Measurements from ENCODE around the gene ETFA. TPM values are rescaled to one million over a fixed set of nuclear protein-coding genes. Genes with fewer than 3 reads are reported as not detected.

The ETFA gene
- total RNA-seq, 4 donors from 2014 or later = 90.9 to 233 (median 99.9) TPM

DNA sequence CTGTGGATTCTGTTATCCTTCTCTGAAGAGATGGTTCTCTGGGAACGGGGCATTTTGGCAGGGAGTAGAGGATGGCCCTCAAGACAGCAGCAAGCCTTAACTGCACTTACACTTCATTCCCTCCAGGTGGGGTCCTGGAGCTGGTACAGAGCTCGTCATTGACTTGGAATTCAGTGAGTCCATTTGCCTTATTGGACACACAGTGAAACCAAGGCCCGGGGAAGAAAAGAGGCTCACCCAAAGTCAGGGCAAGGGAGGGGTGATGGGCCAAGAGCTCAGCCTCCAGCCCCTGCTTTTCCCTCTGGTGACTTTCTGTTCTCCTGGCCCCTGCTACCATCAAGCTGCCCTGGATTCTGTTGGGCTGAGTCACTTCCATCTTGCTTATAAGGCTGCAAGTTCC lies 125.6 kb downstream of the ETFA start:
- no peaks in the 10 kb centered on the region for H3K27me3 ChIP-seq

DNA sequence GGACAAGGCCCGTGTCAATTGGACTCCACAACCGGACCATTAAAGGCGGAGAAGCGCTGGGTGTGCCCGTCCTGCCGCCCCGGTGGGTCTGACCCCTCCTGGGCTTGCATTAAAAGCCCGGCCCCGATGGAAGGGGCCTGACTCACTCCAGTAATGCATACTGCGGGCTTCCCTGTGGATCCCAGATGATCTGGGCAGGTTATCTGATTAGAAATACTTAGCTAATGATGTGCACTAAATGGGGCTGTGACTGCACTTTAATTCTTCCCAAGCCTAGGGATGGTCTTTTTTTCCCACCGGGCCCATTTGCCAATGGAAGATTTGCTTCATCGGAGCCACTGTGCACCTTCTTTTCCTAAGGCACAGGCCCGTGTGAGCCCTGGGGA lies 126.6 kb downstream of the ETFA start:
- H3K27ac ChIP-seq = no peak overlapping the region
- H3K9me3 ChIP-seq = no peaks in the 10 kb centered on the region
- TF ChIP-seq, protein P1, sequence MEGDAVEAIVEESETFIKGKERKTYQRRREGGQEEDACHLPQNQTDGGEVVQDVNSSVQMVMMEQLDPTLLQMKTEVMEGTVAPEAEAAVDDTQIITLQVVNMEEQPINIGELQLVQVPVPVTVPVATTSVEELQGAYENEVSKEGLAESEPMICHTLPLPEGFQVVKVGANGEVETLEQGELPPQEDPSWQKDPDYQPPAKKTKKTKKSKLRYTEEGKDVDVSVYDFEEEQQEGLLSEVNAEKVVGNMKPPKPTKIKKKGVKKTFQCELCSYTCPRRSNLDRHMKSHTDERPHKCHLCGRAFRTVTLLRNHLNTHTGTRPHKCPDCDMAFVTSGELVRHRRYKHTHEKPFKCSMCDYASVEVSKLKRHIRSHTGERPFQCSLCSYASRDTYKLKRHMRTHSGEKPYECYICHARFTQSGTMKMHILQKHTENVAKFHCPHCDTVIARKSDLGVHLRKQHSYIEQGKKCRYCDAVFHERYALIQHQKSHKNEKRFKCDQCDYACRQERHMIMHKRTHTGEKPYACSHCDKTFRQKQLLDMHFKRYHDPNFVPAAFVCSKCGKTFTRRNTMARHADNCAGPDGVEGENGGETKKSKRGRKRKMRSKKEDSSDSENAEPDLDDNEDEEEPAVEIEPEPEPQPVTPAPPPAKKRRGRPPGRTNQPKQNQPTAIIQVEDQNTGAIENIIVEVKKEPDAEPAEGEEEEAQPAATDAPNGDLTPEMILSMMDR (IDR thresholded peaks at IDR 0.05) = no peak
- TF ChIP-seq POLR2A (IDR thresholded peaks at IDR 0.05) = no peak
- DNase-seq = no peak
- no peaks in the 10 kb centered on the region for H3K4me1 ChIP-seq
- no peaks in the 10 kb centered on the region for H3K36me3 ChIP-seq
- no peaks in the 10 kb centered on the region for H3K27me3 ChIP-seq
- intact Hi-C loops (cut with DNase I; ENCODE audit: low total_unique reads) = no loop called here
- H3K4me3 ChIP-seq = no peak overlapping the region

More for the DNA sequence above, 125.6 kb downstream of the ETFA start:
- intact Hi-C loops (cut with DNase I; ENCODE audit: low total_unique reads) = no loop called here
- no peak for TF ChIP-seq POLR2A (IDR thresholded peaks at IDR 0.05)
- TF ChIP-seq, protein P1 (IDR thresholded peaks at IDR 0.05) = no peak
- no peaks in the 10 kb centered on the region for H3K36me3 ChIP-seq
- no peak overlapping the region for H3K4me3 ChIP-seq
- no peaks in the 10 kb centered on the region for H3K4me1 ChIP-seq
- DNase-seq = no peak
- H3K27ac ChIP-seq = no peak overlapping the region
- no peaks in the 10 kb centered on the region for H3K9me3 ChIP-seq

DNA sequence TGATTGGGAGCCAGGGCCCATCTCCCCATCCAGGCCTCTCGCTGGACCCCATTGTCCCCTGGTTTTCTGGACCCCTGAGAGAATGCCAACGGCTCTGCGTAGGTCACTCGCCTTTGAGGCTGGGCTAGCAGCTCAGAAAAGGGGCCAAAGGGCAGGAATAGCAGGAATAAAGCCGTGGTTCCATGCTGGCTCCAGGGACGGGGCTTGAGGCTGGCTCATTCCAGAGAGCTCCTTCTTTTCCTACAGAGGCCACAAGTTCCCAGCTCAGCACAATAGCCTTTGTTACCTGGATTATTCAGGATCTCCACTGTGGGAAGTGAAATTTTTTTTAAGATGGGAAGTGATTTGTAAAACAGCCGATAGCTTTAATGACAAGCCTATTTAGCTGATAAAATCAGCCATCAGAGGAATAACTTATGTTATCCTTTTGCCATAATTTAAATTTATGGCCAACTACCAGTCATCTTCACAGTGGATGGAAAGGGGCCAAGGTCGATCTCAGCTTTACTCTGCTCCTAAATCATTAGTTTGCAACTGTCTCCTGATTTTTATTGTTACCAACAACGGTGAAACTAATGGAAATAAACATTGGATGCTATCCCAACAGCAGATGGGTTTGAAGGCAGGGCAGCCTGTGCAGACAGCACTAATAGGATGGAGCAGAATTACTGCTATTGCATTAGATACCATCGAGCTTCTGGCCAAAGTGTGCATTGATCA lies 127.2 kb downstream of the ETFA start:
- Histone ChIP-seq H3K9me3 (no peaks in the 10 kb centered on the region), H3K27me3 (no peaks in the 10 kb centered on the region), H3K4me3 (no peak overlapping the region), H3K4me1 (no peaks in the 10 kb centered on the region), H3K36me3 (no peaks in the 10 kb centered on the region), H3K27ac (no peak overlapping the region)
- no peak for DNase-seq
- TF ChIP-seq POLR2A (IDR thresholded peaks at IDR 0.05) = no peak
- TF ChIP-seq, protein P1 (IDR thresholded peaks at IDR 0.05) = no peak
- intact Hi-C loops (cut with DNase I; ENCODE audit: low total_unique reads) = no loop called here

DNA sequence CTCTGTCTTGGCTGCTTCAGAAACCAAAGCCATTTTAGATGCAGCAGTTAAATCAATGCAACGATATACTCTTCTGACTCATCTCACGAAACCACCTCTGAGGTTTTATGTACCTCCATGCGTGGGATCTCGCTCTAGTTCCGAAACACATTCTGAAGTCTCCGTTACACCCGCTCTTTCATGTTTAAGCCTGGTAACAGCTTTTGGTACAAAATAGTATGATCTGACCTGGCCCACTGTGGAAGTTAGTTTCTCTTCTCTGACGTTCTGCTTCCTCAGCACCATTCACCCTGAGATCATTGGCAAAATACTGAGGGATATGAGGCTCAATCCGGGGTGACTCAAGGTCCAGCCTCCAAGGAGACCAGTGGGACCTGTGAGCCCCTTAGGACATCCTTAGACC lies 129.6 kb downstream of the ETFA start:
- DNase-seq = no peak
- TF ChIP-seq, protein P1 (IDR thresholded peaks at IDR 0.05) = no peak
- TF ChIP-seq POLR2A (IDR thresholded peaks at IDR 0.05) = no peak
- H3K4me1 ChIP-seq = peaks cover 0 to 8% of the 10 kb centered on the region in 2 donors
- H3K4me3 ChIP-seq = no peak overlapping the region
- no peak overlapping the region for H3K27ac ChIP-seq
- no peaks in the 10 kb centered on the region for H3K9me3 ChIP-seq
- no peaks in the 10 kb centered on the region for H3K27me3 ChIP-seq
- intact Hi-C loops (cut with DNase I; ENCODE audit: low total_unique reads) = no loop called here
- H3K36me3 ChIP-seq = no peaks in the 10 kb centered on the region

DNA sequence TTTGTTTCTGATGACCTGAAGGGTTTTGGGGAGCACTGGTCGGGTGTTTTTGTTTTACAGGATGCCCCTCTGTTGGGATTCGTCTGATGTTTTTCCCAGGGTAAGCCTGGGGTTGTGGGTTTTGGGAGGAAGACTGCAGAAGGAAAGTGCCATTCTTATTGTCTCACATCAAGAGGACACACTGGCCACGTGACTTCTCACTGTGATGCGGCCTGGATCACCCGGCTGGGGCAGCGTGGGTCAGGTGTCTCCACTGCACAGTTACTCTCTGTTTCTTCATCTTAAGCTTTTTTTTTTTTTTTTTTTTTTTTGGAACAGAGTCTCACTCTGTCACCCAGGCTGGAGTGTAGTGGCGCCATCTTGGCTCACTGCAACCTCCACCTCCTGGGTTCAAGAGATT lies 130.9 kb downstream of the ETFA start:
- DNase-seq = no peak
- H3K36me3 ChIP-seq = no peaks in the 10 kb centered on the region
- peaks cover 0 to 8% of the 10 kb centered on the region in 2 donors for H3K4me1 ChIP-seq
- no peaks in the 10 kb centered on the region for H3K9me3 ChIP-seq
- no peak overlapping the region for H3K4me3 ChIP-seq
- H3K27ac ChIP-seq = no peak overlapping the region
- H3K27me3 ChIP-seq = no peaks in the 10 kb centered on the region
- TF ChIP-seq, protein P1 (IDR thresholded peaks at IDR 0.05) = no peak
- TF ChIP-seq POLR2A (IDR thresholded peaks at IDR 0.05) = no peak
- intact Hi-C loops (cut with DNase I; ENCODE audit: low total_unique reads) = no loop called here

Data from uterus (tissue), 4 donors.